ENCODE results near the gene RTP2.
"Not testable (repeated sequence)": the region's sequence is repeated elsewhere in the genome, so short reads cannot be mapped to it uniquely, and the experiment has no call there.

The RTP2 gene

GRCh38 chr3:187709155-187709554 is 6.8 kb upstream of the RTP2 start:
- DNase-seq = no peak

- DNase-seq = no peak
Observed at GRCh38 chr3:187708696-187709095, 6.3 kb upstream of the RTP2 start.

- no peak for DNase-seq
Observed at GRCh38 chr3:187706971-187707370, 4.6 kb upstream of the RTP2 start.

- no peak for DNase-seq
Observed at GRCh38 chr3:187705164-187705563, 2.8 kb upstream of the RTP2 start.

GRCh38 chr3:187700249-187700648 is 2.1 kb downstream of the RTP2 start:
- DNase-seq = no peak

- no peak for DNase-seq
Observed at GRCh38 chr3:187698499-187699399, 3.6 kb downstream of the RTP2 start.

DNA sequence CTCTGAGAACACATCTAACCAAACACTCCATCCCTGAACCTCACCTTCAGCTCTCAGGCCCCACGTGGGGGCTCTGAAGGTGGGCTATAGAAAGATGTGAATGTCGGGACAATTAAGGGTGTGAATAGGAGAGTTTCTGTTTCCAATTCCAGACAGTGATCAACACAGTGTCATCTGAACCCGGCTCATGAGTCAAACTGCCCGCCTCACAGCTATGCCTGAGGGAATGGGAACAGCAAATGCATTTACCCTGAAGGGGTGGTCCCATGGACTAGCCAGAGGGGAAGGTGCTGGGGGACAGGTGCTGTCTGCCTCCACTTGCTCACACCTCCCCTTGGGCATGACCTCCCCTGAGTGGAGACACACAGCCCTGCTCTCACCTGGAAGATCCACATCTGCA is 6.3 kb downstream of the RTP2 start:
- DNase-seq = no peak

GRCh38 chr3:187695449-187695848 is 6.9 kb downstream of the RTP2 start:
- no peak for DNase-seq

GRCh38 chr3:187694801-187695200 is 7.6 kb downstream of the RTP2 start:
- DNase-seq = no peak

DNA sequence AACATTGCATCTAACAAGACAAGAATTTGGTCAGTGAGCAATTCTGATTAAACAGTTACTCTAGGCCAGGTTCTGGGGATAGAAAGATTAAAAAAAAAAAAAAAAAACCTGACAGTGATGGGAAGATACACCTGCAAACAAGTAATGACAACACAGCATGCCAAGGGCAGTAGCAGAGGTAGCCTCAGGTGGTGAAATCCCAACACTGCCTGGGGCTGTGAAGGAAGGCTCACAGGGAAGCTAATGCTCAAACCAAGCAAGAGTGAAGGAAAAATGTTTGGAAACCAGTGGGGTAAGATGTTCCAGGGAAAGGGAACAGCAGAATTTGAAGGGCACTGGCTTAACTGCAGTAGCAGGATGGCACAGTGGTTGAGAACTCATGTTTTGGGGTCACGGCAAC is 8.9 kb downstream of the RTP2 start:
- DNase-seq = no peak

GRCh38 chr3:187689984-187690383 is 12.4 kb downstream of the RTP2 start:
- DNase-seq = no peak

DNA sequence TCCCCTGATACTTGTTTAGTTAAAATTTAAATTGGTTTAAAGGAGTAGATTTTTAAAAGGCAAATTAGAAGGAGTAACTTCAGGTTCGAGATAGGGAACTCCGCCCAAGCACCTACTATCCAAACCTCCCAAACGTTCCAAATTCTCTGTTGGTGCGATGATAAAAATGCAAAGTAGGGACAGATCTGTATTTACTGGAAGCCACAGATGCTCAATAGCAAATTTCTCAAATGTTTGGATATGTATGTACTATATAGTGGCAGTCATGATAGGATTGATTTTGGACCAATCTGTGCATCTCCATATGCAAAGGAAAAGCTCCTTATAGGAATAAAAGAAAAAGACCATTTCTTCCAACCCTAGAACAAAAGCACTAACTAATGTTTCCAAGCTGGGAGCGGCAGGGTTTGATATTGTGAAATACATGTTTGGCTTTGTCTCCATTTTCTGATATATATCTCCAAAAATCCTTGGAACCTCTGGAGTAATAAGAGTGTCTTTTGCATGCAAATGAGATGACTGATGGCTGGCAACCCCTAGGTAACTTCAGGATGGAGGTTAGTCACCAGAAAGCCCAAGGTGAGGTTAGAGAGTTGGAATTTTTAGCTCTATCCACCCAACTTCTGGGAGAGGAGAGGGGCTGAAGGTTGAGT is 15.6 kb downstream of the RTP2 start:
- DNase-seq = no peak

GRCh38 chr3:187685948-187686347 is 16.4 kb downstream of the RTP2 start:
- no peak for DNase-seq

- DNase-seq = no peak
Observed at GRCh38 chr3:187684880-187685279, 17.5 kb downstream of the RTP2 start.

GRCh38 chr3:187684444-187684843 is 17.9 kb downstream of the RTP2 start:
- DNase-seq = no peak

DNA sequence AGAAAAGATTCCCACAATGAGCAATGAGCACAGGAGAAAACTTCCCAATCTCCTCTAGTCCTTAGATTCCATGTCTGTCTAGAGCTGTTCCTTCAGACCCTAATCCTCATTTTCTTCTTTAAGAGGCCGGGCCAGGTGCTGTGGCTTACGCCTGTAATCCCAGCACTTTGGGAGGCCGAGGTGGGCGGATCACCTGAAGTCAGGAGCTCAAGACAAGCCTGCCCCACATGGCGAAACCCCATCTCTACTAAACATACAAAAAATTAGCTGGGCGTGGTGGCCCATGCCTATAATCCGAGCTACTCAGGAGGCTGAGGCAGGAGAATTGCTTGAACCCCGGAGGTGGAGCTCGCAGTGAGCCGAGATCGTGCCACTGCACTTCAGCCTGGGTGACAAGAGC is 20.6 kb downstream of the RTP2 start:
- DNase-seq = not testable (repeated sequence)

GRCh38 chr3:187679638-187680396 is 22.5 kb downstream of the RTP2 start:
- DNase-seq = peak; percentile 66

DNA sequence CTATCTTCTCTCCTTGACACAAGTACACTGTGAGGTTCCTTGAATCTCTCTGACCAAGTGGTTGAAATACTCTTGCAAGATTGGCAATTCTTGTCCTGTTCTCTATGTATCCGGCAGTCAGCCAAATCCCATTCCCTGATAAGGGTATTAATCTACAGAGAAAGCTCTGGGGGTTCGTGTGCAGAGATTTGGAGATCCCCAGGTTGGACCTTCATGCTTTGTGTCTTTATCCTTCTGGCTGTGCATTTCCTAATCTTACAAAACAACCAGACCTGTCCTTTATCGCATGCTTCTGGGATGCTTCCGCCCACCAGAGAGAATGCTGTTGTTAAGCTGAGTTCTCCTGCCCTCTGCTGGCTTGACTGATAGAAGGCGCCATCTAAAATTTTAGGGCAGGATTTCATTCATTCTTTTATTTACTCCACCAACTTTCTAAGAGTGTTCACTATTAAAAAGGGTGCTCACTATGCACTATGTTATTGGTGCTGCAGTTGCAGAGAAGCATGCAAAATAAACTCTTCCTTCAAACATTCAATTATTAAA is 23.6 kb downstream of the RTP2 start:
- peak; percentile 25 for DNase-seq

DNA sequence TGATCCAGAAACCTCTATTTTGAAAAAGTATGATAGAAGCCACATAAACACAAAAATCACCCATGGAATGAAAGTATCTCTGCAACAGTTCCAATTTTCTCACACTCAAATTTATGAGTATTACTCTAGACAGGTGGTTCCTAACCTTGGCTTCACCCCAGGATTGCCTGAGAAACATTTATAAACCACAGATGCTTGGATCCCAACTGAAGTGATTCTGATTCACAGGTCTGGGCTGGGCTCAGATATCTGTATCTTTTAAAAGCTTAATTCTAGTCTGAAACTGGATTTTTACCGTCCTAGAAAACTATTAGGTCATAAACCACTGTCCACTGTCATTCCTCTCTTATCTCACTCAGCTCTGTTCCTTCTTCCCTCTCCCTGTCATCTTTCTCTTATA is 24.8 kb downstream of the RTP2 start:
- DNase-seq = no peak

DNA sequence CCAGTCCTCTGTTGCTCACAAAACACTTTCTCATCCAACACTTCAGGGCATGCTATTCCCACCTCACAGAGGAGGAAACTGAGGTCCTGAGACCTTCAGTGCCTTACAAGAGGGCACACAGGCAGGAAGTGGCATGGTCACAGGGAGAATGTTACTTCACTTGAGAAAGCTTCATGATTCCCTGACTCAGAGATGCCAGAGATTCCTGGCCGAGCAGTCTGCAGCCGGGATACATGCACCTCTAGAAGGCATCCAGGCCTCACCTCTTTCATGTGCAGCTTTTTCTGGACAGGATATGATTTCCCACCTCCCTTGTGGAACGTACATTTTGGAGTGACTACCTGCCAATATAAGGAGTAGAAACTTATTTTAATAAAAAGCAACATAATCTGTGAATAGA is 29.3 kb downstream of the RTP2 start:
- no peak for DNase-seq

GRCh38 chr3:187669675-187670504 is 32.5 kb downstream of the RTP2 start, which contains the start of gene SST:
TSS of gene SST (minus strand) at chr3:187670394. CDS start at chr3:187670291, 103 bp downstream.
- DNase-seq = peak; percentile 16

- DNase-seq = no peak
Observed at GRCh38 chr3:187667526-187667925, 34.8 kb downstream of the RTP2 start.

All from activated naive CD4-positive, alpha-beta T cell treated with anti-CD3 and anti-CD28 coated beads, Interleukin-2, amount 50 U/mL, for 16 hours (primary cell).